CD4-positive, alpha-beta T cell treated with Interleukin-2 at 100 ng/mL for 4 hours (primary cell): ENCODE results near the gene ZFR.
A peak's percentile ranks its signal among the peaks of the same experiment; 100 is the strongest.
"Not testable (repeated sequence)": the region's sequence is repeated elsewhere in the genome, so short reads cannot be mapped to it uniquely, and the experiment has no call there.

Experiments used
- DNase-seq: peaks from one replicate; pipeline ENCODE4 v3.0.0-alpha.2; 2020; ENCODE audit warnings: low spot score

ZFR gene

DNA sequence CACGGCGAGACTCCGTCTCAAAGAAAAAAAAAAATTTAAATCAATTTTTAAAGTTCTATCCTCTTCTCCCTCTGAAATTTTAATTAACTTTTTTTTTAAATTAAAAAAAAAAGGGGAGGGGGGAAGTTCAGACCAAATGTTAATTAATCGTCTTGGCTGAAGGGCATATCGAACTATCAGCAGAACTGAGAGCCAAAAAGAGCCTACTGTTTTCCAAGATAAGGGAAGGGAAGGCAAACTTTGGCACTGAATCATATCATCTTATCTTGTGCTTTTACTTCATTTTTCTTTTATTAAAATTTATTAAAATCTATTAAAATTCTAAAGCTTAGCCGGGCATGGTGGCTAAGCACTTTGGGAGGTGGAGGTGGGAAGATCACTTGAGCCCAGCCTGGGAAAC lies 85.9 kb downstream of the ZFR start:
- DNase-seq = no peak

- DNase-seq = no peak
Measured at GRCh38 chr5:32357658-32358057, 86.9 kb downstream of the ZFR start.

DNA sequence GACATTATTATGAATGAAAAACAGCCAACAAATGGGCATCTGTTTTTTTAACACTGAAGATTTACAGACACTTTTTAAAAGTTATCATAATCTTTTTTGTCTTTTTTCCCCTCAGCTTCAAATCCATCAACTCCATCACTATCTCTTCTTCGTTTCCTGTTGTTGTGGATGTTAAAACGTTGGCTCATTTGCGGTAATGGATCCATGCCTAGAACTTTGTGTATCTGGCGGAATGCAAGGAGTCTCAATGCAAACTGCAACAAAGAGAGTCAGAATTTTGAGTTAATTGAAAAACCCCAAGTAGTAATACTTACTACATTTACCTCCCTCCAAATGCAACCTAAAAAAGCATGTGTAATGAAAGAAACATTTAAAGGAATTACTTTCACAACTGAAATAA lies 88.9 kb downstream of the ZFR start:
- DNase-seq = no peak

DNA sequence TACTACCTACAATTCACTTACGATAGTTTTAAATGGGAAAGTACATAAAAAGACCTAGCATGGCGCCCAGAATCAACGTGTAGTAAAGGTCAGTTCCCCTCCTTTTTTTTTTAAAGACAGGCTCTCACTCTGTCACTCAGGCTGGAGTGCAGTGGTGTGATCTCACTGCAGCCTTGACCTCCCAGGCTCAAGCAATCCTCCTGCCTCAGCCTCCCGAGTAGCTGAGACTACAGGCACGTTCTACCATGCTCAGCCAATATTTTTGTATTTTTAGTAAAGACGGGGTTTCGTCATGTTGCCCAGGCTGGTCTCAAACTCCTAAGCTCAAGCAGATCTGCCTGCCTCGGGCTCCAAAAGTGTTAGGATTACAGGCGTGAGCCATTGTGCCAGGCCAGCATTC lies 91.1 kb downstream of the ZFR start:
- DNase-seq = no peak

- no peak for DNase-seq
Measured at GRCh38 chr5:32352685-32353084, 91.9 kb downstream of the ZFR start.

GRCh38 chr5:32346869-32347268 lies 97.7 kb downstream of the ZFR start:
- no peak for DNase-seq

DNA sequence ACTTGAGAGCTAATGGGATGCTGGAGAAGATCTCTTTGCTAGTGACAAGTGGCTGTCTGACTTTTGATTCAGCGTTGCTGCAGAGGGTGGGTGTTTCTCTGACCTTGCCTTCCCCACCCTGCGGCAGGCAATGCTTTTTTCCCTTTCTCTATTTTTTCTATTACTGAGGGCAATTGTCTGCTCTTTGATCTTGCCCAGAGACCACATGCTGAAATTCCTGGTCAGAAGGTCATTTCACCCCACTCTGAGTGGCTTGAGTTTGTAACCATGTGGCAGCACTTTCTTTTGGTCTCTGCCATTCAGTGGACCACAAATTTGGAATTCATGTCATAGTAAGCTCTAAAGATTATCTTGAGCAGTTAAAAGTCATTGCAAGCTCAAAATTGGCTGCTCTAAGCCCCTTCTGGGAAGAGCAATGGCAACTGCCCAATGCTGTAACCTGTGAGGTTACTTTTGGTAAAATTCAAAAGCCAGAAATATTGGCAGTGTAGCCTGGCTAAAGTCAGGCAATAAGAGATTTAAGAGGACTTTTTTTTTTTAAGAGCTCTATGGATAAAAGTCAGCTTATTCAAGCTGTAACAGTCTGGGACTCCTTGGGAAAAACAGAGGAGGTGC lies 101.4 kb downstream of the ZFR start:
- DNase-seq = no peak

DNA sequence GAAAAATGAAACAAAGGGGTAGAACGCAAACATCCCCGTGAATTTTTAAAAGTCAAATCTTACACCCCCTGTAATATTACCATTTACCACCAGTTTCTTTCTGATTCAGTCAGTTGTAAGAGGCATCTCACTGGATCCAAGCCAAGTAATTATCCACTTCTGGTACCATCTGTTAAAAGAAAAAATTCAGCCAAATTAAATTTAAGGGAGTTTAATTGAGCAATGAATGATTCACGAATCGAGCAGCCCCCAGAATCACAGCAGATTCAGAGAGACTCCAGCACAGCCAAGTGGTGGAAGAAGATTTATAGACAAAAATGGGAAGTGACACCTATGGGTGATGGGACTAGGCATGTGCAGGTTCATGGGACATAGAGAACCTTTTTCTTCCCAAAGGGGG lies 101.9 kb downstream of the ZFR start:
- no peak for DNase-seq

DNA sequence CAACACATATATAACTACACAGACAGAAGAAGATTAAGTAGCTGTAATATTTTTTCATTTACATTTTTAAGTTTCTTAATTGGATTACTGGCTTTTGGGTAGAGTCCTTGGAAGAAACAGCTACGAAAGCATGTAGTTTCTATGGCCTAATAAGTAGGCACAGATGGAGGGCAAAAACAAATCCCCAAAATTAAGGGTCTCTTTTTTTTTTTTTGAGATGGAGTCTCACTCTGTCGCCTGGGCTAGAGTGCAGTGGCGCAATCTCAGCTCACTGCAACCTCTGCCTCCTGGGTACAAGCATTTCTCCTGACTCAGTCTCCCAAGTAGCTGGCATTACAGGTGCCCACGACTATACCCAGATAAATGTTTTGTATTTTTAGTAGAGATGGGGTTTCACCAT lies 104.7 kb downstream of the ZFR start:
- no peak for DNase-seq

DNA sequence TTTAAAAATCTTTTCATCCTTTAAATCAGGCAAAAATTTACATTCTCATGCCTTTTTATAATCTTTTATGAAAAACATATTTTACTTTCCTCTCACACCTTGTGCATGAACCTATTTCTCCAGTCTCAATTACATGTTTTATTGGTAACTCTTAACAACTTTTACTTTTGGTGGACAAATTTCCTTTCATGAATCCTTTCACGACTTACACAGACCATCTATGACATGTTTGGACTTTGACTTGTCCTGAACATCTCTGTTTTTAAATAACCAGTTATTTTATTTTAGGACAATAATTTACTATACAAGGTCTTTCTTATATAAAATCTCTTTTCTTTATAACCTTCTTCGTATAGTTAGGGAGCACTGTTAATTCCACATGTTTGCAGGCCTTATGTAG lies 105.3 kb downstream of the ZFR start:
- DNase-seq = no peak

DNA sequence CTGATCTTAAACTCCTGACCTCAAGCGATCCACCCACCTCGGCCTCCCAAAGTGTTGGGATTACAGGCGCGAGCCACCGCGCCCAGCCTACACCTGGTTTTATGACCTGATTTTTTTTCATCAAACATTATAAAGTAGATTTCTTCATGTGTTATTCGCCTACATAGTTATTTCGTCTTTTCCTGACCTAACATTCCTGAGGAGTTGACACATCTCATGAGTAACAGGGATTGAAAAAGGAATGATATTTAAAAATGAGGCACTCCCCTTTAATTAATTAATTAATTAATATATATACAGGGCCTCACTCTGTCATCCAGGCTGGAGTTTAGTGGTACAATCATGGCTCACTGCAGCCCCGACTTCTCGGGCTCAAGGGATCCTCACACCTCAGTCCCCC lies 111.6 kb downstream of the ZFR start:
- no peak for DNase-seq

- no peak for DNase-seq
Measured at GRCh38 chr5:32332361-32332760, 112.2 kb downstream of the ZFR start.

- no peak for DNase-seq
Measured at GRCh38 chr5:32331935-32332274, 112.6 kb downstream of the ZFR start.

DNA sequence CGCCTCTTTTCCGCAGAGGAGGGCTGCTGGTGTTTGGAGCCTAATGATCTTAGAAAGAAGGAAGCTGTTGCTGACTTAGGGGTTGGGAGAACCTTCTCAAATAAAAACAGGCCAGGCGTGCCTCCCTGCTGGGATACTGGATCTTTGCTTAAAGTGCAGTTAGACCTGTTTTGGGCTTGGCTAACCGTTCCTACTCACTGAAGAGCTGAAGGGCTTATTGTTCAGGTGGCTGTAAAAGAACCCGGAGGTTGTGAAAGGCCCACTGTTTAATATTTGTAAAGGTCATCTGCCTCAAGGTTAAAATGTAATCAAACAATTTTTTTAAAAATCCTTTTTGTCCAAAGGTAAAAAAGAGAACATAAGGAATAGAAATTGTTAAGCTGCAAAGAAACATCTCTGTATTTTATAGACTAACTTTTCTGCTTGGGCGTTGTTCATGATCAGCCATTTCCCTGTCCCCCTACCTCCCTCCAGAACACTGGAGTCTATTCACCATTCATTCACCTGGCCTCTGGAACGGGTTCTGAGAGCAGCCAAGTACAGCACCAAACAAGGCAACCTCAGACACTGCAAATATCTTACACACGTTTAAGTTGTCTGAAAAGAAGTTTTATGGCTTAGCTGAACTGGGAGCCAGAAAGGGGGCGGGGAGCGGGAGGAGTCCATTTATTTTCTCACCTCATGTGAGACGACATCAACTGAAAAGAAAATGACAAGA lies 113.2 kb downstream of the ZFR start:
- no peak for DNase-seq

DNA sequence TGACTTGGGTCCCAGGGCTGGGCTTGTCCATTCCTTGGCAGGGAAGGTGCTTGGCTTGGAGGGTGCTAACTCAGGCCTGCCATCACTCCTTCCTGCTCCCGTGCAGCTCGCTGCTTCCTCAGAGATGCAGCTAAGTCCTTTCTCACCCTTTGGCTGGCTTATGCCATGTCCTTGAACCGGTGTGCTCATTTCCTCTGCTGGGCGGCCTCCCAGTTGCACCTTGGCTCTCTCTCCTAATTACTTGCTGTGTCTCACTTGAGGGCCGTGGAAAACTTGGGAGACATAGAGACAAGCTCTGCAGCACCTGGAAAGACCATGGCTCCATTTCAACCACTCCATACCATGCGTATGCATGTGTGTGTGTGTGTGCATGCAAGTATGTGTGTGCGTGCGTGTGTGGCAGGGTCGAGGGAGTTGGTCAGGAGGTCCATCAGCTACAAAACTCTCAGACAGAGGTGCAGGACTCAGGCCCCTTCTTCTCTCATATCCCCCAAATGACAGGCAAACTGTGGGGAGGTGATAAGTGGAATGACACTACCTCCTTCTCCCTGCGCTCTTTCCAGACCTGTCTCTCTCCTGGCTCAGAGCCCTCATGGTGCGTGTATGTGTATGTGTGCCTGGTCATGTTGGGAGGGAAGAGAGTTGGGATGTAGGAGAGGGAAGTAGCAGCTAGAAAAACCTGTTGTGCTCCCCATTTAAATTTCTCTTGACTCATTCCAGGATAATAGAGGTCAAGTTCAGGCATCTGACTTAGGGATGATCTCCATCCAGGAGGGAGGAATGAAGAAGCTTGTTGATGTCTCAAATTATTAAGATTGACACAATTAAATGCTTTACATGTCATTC lies 114.2 kb downstream of the ZFR start:
- DNase-seq = no peak

DNA sequence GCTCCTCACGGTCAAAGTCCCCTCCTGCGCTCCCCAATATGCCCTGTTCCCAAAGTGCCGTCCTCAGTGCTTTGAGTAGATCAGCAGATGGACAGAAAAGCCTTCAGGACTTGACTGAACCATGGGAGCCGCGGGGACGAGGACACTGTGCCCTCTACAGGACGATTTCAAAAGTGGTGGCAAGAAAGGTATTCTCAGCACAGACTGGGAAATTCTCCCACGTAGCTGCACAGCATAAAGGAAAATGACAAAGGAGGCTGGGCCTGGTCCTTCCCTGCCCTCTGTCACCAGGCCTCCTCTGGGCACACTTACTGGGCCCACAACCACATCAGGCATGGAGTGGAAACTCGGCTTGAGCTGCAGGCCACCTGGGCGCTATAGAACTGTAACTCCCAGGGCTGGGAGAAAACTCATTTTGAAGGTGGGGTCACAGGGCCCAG lies 115.1 kb downstream of the ZFR start:
- peak; percentile 65 for DNase-seq

- DNase-seq = no peak
Measured at GRCh38 chr5:32326216-32326772, 118.2 kb downstream of the ZFR start.

DNA sequence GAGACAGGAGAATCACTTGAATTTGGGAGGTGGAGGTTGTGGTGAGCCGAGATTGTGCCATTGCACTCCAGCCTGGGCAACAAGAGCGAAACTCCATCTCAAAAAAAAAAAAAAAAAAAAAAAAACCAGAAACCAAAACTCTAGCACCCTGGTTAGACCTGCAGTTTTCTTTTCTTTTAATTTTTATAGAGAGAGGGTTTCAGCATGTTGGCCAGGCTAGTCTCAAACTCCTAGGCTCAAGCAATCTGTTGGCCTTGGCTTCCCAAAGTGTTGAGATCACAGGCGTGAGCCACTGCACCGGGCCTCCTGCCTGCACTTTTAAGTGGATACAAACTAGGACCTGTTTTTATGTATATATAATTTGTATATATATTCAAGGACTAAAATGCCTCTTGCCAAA lies 118.9 kb downstream of the ZFR start:
- no peak for DNase-seq

- DNase-seq = no peak
Measured at GRCh38 chr5:32325062-32325461, 119.5 kb downstream of the ZFR start.

DNA sequence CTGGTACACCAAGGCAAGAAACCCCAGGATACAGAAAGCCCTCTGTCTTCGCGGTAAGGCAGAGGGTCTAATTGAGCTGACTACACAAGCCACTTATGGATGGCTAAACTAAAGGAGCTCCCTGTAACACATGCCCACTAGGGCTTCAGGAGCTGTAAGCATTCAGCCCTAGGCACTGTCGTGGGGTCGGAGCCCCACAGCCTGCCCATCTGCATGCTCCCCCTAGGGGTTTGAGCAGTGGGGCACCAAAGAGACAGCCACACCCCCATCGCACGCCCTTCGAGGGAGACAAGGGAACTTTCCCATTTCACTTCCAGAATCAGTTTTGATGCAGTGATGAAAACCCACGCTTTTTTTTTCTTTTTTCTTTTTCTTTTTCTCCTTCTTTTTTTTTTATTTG lies 120.8 kb downstream of the ZFR start:
- DNase-seq = no peak

DNA sequence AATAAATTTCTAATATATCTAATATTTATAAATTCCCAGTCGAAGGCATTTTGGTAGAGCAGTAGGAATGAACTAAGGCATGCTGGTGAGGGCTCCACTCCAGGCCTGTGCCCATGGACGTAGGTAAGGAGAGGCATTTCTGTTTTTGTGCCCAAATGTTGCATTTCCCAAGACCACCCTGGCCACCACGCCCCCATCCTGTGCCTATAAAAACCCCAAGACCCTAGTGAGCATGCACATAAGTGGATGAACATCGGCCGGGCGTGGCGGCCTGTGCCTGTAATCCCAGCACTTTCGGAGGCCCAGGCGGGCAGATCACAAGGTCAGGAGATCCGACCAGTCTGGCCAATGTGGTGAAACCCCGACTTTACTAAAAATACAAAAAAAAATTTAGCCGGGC lies 121.7 kb downstream of the ZFR start:
- no peak for DNase-seq

DNA sequence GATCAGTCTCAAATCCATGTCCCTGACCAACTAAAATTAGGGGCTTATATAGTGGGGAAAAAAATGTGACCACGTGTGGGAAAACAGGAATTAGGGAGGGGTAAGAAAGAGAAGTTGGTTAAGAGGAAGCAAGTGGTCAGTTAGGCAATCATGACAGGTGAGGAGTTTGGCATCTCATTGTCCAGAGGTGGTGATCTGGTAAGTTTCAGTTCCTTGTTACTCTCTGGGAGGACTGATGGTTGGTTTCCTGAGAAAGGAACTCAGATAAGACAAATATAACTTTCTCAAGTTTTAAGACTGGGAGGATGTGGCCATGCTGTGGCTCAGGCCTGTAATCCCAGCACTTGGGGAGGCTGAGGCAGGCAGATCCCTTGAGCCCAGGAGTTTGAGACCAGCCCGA lies 122.8 kb downstream of the ZFR start:
- DNase-seq = not testable (repeated sequence)

- DNase-seq = no peak
Measured at GRCh38 chr5:32320576-32320975, 124.0 kb downstream of the ZFR start.
